H4 (cell line): Measurements from ENCODE around the gene RPS29. TPM values are rescaled to one million over a fixed set of nuclear protein-coding genes. Genes with fewer than 3 reads are reported as not detected.

Experiments
- DNase-seq: peaks from one replicate; pipeline ENCODE4 v3.0.0-alpha.2; 2015; ENCODE audit warnings: low spot score
- total RNA-seq: library from RNA; depleted of rRNA; stranded (reverse); fragments of >200 nt; shearing (Covaris generic); gene quantifications from 2 replicates; pipeline ENCODE4 v1.2.3, GENCODE V29; 2014; rRNA removed

Gene RPS29
- total RNA-seq, 1 experiment from 2014 or later = 8,566 TPM

DNA sequence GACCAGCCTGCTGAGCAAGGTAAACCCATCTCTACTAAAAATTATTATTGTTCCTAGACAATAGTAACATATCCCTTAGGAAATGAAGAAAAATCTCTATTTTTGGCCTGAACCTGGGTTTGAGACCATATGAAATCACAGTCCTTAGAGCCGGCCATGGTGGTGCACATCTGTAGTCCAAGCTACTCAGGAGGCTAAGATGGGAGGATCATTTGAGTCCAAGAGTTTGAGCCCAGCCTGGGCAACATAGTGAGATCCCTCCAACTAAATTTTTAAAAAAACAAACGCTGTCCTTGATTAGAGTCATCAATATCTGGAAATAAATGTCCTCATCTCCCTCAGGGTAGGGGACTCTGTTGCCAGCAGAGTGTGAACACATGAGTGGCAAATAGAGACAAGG, 34.6 kb downstream of the RPS29 start:
- no peak for DNase-seq

DNA sequence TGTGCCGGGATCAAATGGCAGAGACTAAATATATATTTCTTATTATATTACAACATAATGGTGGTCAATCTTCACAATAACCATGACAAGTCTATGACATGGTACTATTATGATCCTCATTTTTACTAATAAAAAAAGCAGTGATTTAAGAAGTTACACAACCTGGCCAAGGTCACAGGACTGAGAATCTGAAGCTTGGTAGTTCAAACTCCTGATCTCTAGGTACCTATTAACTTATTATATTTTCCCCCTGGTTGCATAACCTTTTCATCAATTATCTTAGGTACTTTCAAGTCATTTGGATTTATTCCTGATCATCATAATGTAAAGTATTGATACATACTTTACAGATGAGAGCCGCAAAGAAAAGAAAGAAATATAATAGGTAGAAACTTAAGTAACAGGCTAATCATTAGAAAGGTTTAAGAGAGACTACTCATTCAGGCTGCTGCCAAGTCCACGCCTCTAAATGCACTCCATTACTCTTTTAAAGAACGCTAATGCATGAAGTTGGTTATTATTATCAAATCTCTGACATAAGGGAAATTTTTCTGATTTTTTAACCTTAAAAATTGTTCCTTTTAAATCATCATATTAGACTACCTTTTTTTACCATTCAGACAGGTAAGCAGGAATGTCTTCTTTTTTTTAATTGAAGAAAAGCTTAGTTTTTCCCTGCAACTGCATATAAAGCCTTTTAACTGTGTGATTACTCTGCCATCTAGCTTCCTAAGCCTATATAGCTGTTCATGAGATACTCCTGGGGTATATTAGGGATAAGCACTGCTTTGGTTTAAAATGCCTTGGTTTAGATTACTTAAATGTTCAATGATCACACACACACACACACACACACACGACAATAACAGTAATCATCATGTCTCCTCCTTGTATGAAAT, 35.6 kb downstream of the RPS29 start:
- DNase-seq = no peak

DNA sequence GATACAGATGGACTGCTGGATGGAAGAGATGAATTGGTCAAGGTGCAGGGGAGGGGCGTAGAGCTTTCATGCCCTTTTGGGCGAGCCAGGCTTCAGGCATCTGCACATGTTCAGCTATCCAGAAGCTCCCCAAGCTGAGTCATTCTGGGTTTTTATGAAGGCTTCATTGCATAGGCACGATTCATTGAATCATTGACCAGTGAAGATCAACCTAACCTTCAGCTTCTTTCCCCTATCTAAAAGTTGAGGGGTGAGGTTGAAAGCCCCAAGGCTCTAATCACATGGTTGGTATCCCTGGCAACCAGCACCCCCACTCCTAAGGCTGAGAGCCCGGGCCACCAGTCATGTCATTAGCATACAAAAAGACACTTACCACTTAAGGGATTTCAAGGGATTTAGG, 36.3 kb downstream of the RPS29 start:
- DNase-seq = no peak

DNA sequence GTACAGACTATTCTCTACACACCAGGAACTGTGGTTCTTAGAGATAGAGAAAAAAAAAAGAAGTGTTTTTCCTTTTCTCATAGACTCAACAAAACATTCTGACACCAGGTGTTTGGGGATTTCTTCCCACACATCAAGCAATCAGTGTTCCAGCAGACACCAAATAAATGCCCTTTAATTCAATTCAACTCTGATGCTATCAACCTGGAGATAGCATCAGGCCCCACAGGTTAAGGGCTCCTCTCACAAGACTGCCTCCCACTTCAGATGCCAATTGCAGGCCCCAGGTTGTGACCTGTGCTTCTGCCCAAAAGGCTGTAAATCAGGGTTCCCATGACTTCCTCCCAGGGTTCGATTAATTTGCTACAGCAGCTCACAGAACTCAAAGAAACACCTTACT, 36.7 kb downstream of the RPS29 start:
- no peak for DNase-seq

DNA sequence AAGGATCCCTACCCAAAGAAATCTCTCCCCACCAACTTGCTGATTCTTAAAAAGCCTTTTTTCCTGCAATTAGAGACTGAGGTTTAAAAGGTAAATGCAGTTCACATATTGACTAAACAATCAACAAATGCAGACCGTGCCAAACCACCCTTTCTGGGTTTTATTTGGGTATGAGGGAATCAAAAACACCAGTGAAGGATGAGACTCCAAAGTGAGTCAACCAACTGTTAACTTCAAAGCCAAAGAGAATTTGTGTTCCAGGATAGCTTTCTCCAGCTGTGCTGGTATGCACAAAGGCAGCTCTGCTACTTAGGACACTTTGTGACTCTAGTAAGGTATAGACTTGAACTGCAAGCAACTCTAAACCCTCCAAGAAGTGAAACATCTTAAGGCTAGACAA, 39.4 kb downstream of the RPS29 start:
- no peak for DNase-seq

DNA sequence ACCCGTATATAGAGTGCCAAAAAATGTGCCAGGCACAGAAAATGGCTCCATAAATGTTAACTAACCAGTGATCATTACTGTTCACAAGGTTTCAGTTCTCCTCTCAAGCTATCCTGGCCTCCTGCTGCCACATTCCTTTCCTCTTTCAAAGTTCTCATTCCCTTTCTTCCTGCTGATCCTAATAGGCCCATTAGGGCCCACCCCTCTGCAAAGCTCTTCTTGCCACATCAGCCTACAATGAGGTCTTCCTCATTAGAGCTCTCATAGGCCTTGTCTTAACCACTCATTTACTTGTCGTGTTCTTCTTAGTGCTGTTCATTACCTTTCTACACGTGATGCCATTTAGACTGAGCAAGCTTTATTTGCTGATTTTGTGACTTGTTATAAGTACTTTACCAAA, 40.5 kb downstream of the RPS29 start:
- no peak for DNase-seq

DNA sequence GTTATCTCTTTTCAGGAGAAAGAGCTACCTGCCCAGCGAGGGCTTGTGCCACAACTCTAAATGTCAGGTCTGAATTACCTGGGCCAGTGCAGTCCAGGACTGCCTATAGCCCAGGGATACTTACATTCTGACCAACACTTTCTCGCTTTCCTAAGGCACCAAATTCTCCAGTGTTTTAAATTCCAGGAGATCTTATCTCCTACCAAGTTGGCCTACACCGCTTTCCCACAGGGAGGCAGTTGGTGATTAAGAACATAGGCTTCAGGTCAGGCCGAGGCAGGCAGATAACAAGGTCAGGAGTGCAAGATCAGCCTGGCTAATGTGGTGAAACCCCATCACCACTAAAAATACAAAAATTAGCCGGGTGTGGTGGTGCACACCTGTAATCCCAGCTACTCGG, 41.1 kb downstream of the RPS29 start:
- DNase-seq = no peak

DNA sequence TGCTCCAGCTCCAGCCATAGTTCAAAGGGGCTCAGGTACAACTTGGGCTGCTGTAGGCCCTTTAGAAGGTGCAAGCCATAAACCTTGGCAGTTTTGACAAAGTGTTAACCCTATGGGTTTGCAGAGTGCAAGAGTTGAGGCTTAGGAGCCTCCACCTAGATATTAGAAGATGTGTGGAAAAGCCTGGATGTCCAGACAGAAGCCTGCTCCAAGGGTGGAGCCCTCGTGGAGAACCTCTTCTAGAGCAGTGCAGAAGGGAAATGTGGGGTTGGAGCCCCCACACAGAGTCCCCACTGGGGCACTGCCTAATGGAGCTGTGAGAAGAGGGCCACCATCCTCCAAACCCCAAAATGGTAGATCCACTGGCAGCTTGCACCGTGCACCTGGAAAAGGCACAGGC, 45.1 kb downstream of the RPS29 start:
- DNase-seq = no peak

DNA sequence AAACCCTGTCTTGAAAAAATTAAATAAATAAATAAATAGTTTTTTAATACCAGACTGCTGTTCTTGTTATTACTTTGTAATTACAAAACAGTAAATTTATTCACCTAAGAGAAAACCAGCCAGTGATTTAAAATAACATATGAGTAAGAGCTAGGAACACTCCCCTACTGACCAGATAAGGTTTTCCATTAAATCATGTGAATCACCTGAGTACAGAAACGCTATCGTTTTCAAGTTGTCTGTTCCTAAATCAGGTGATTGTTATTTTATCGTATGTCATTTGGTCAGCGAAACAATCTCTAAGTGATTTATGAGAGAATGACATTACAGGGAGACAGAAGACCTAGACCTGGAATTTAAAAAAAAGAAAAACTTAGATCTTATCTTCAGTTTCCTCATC, 47.3 kb downstream of the RPS29 start:
- DNase-seq = no peak

Other genes starting within 250 kb of the RPS29 start
- 34.7 and 53.2 TPM in 2 replicates for gene LRR1, start 12.6 kb upstream of the RPS29 start, total RNA-seq
- 316 and 358 TPM in 2 replicates for gene RPL36AL, start 34.2 kb upstream of the RPS29 start, total RNA-seq
- 63.2 and 67.8 TPM in 2 replicates for gene MGAT2, start 34.4 kb upstream of the RPS29 start, total RNA-seq
- 13.3 and 15.1 TPM in 2 replicates for gene DNAAF2, start 48.9 kb upstream of the RPS29 start, total RNA-seq
- gene POLE2, start 101.8 kb upstream of the RPS29 start, total RNA-seq = 32.5 and 52.2 TPM in 2 replicates
- 0.46 and 1.4 TPM in 2 replicates for gene KLHDC1, start 106.7 kb upstream of the RPS29 start, total RNA-seq
- 41.2 and 42.4 TPM in 2 replicates for gene KLHDC2, start 181.8 kb upstream of the RPS29 start, total RNA-seq